HepG2 (cell line): ENCODE results near the gene SNAPIN. TPM values are rescaled to one million over a fixed set of nuclear protein-coding genes. Genes with fewer than 3 reads are reported as not detected.

Experiments
- FOXP1 ChIP-seq, 2 experiments: fragments of 450-650 bp in 1 of 2; IDR thresholded peaks; 2 replicates each; pipeline ENCODE4 v1.6.1; 2017 to 2018; ENCODE audit warnings: antibody characterized with exemption in 1 of 2
- JARID2 ChIP-seq: sonication (generic); formaldehyde crosslinking; IDR thresholded peaks from 2 replicates; pipeline ENCODE4 v1.8.1; 2023; ENCODE audit warnings: missing genetic modification reagents, inconsistent platforms; ENCODE audit not compliant: insufficient replicate concordance
- MEF2D ChIP-seq: sonication (generic); formaldehyde crosslinking; IDR thresholded peaks from 2 replicates; pipeline ENCODE4 v1.5.1; 2020; ENCODE audit warnings: mild to moderate bottlenecking, missing genetic modification reagents
- MXI1 ChIP-seq: IDR thresholded peaks from 3 replicates; pipeline ENCODE4 v1.6.1; 2012; ENCODE audit warnings: low read depth, low read length, inconsistent platforms, borderline replicate concordance
- POLR2G ChIP-seq: fragments of 200-400 bp; formaldehyde crosslinking; IDR thresholded peaks from 2 replicates; pipeline ENCODE4 v1.6.1; 2018; ENCODE audit warnings: mild to moderate bottlenecking, low read depth, low read length, moderate library complexity
- SOX13 ChIP-seq, 3 experiments: fragments of 450-650 bp in 1 of 3; sonication (generic) in 1 of 3; formaldehyde crosslinking in 1 of 3; IDR thresholded peaks in 2 of 3; conservative IDR thresholded peaks in 1 of 3; 2 replicates each; pipeline versions ENCODE4 v1.5.0 to v1.6.1; 2016 to 2020; ENCODE audit warnings: antibody characterized with exemption in 1 of 3, mild to moderate bottlenecking in 1 of 3, missing compliant biosample characterization in 1 of 3, missing genetic modification reagents in 1 of 3, moderate library complexity in 1 of 3
- TSC22D2 ChIP-seq: sonication (generic); formaldehyde crosslinking; IDR thresholded peaks from 2 replicates; pipeline ENCODE4 v1.5.1; 2020; ENCODE audit warnings: missing genetic modification reagents, mild to moderate bottlenecking, borderline replicate concordance
- ZC3H4 ChIP-seq: sonication (generic); formaldehyde crosslinking; IDR thresholded peaks from 2 replicates; pipeline ENCODE4 v1.4.0; 2020; ENCODE audit warnings: missing genetic modification reagents, borderline replicate concordance
- ZFX ChIP-seq: sonication (generic); formaldehyde crosslinking; IDR thresholded peaks from 2 replicates; pipeline ENCODE4 v1.4.0; 2020; ENCODE audit warnings: mild to moderate bottlenecking, low read depth, missing genetic modification reagents, moderate library complexity
- ZNF263 ChIP-seq: sonication (generic); formaldehyde crosslinking; IDR thresholded peaks from 2 replicates; pipeline ENCODE4 v1.4.0; 2020; ENCODE audit warnings: missing genetic modification reagents
- ZNF326 ChIP-seq: sonication (generic); formaldehyde crosslinking; IDR thresholded peaks from 2 replicates; pipeline ENCODE4 v1.4.0; 2020; ENCODE audit warnings: missing genetic modification reagents, borderline replicate concordance
- ZNF331 ChIP-seq: sonication (generic); formaldehyde crosslinking; IDR thresholded peaks from 2 replicates; pipeline ENCODE4 v1.4.0; 2020; ENCODE audit warnings: missing genetic modification reagents
- ZNF350 ChIP-seq: sonication (generic); formaldehyde crosslinking; IDR thresholded peaks from 2 replicates; pipeline ENCODE4 v1.4.0; 2020; ENCODE audit warnings: mild to moderate bottlenecking, low read depth, missing genetic modification reagents, borderline replicate concordance
- ZNF879 ChIP-seq: sonication (generic); formaldehyde crosslinking; IDR thresholded peaks from 2 replicates; pipeline ENCODE4 v1.8.1; 2023; ENCODE audit warnings: missing genetic modification reagents
- polyA plus RNA-seq, 8 experiments: library from polyadenylated mRNA; depleted of rRNA in 3 of 8; stranded (reverse) in 7 of 8; unstranded in 1 of 8; fragments of >200 nt; fragmentation: Illumina TruSeq in 4 of 8; extraction: Trizol in 4 of 8; gene quantifications; 2 replicates each; pipeline versions ENCODE4 v1.2.1 to v1.2.3, GENCODE V29; 2011 to 2016; ENCODE audit warnings: low read depth in 4 of 8, missing spikeins in 1 of 8, mixed read lengths in 1 of 8; ENCODE audit not compliant: insufficient read depth in 1 of 8
- total RNA-seq, 5 experiments: library from RNA; depleted of rRNA; stranded (reverse); fragments of >200 nt; fragmentation: Illumina TruSeq; extraction: Trizol; gene quantifications; 2 replicates each; pipeline ENCODE4 v1.2.3, GENCODE V29; 2016; ENCODE audit warnings: low read depth in 1 of 5
- TF ChIP-seq, protein P1 (sequence below): sonication (generic); formaldehyde crosslinking; IDR thresholded peaks from 2 replicates; pipeline ENCODE4 v1.8.0; 2022; ENCODE audit warnings: mild to moderate bottlenecking, missing genetic modification reagents, moderate library complexity
- TF ChIP-seq, protein P2 (sequence below): sonication (generic); formaldehyde crosslinking; IDR thresholded peaks from 2 replicates; pipeline ENCODE4 v1.8.1; 2023; ENCODE audit warnings: mild to moderate bottlenecking, missing genetic modification reagents, borderline replicate concordance
- TF ChIP-seq, protein P3 (sequence below): sonication (generic); formaldehyde crosslinking; IDR thresholded peaks from 2 replicates; pipeline ENCODE4 v1.8.1; 2023; ENCODE audit warnings: missing genetic modification reagents, mild to moderate bottlenecking, borderline replicate concordance
- TF ChIP-seq, protein P4 (sequence below): sonication (generic); formaldehyde crosslinking; IDR thresholded peaks from 2 replicates; pipeline ENCODE4 v1.5.1; 2020; ENCODE audit warnings: mild to moderate bottlenecking, missing genetic modification reagents, moderate library complexity
- TF ChIP-seq, protein P5 (sequence below): sonication (generic); formaldehyde crosslinking; IDR thresholded peaks from 2 replicates; pipeline ENCODE4 v1.8.0; 2023; ENCODE audit warnings: mild to moderate bottlenecking, missing genetic modification reagents

The SNAPIN gene
- total and polyA plus RNA-seq, 2 of the 13 experiments (the other 11 are each of a cell fraction or from before 2014, with no cell fraction given): 23.9 to 25.7 TPM

DNA sequence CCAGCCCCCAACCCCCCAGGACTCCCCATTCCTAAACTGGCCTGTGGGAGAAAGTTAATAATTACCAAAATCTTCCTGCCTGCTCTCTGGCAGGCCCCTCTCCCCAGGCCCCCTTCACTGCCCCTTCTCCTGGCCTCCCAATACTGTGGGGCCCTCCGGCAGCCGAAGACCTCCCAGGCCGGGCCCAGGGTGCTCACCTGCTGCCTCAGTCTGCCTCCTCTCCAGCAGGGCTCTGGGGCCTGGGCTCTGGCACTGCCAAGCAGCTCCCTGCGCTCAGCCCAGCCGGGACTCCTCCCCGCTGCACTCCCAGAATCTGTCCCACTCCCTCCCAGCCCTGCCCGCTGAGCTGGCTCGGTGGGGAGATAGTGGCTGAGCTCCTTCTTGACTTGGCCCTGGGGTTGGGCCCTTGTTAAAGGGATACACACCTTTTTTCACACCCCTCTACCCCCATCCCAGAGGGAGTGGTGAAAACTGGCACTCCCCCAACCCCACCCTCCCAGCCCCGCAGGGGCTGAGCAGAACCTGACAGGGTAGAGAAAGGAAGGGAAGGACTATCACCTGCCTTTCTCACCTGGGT is 45.7 kb upstream of the SNAPIN start, which contains the start of gene S100A16 (continued):
- TF ChIP-seq, protein P1, sequence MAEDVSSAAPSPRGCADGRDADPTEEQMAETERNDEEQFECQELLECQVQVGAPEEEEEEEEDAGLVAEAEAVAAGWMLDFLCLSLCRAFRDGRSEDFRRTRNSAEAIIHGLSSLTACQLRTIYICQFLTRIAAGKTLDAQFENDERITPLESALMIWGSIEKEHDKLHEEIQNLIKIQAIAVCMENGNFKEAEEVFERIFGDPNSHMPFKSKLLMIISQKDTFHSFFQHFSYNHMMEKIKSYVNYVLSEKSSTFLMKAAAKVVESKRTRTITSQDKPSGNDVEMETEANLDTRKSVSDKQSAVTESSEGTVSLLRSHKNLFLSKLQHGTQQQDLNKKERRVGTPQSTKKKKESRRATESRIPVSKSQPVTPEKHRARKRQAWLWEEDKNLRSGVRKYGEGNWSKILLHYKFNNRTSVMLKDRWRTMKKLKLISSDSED (CRISPR knock-in tag): no peak
- TF ChIP-seq TSC22D2 (CRISPR knock-in tag) (no peak), JARID2 (no peak), ZNF263 (CRISPR knock-in tag) (peak; percentile 96), POLR2G (peak; percentile 79), ZNF879 (CRISPR knock-in tag) (0 out of 2 replicates have a peak, but pooled peaks have one; percentile 33), MXI1 (no peak), SOX13 (IDR thresholded peaks at IDR 0.05) (no peak), SOX13 (CRISPR knock-in tag; conservative IDR thresholded peaks at IDR 0.05 in 1 of 2, IDR thresholded peaks at IDR 0.05 in 1 of 2) (peak in 1 of 2 experiments; percentile 18; a peak in 1 of 4 replicates), ZFX (CRISPR knock-in tag) (peak; percentile 86), ZC3H4 (CRISPR knock-in tag) (no peak), ZNF350 (CRISPR knock-in tag) (peak; percentile 44; the same call in 1 of the 2 replicates), ZNF326 (CRISPR knock-in tag) (no peak), ZNF331 (CRISPR knock-in tag) (no peak), MEF2D (CRISPR knock-in tag) (0 out of 2 replicates have a peak, but pooled peaks have one; percentile 22), FOXP1 (IDR thresholded peaks at IDR 0.05) (no peak), FOXP1 (CRISPR knock-in tag; IDR thresholded peaks at IDR 0.05) (no peak)
- TF ChIP-seq, protein P2, sequence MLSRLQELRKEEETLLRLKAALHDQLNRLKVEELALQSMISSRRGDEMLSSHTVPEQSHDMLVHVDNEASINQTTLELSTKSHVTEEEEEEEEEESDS: no peak
- TF ChIP-seq, protein P3, sequence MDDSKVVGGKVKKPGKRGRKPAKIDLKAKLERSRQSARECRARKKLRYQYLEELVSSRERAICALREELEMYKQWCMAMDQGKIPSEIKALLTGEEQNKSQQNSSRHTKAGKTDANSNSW (CRISPR knock-in tag): no peak
- TF ChIP-seq, protein P4, sequence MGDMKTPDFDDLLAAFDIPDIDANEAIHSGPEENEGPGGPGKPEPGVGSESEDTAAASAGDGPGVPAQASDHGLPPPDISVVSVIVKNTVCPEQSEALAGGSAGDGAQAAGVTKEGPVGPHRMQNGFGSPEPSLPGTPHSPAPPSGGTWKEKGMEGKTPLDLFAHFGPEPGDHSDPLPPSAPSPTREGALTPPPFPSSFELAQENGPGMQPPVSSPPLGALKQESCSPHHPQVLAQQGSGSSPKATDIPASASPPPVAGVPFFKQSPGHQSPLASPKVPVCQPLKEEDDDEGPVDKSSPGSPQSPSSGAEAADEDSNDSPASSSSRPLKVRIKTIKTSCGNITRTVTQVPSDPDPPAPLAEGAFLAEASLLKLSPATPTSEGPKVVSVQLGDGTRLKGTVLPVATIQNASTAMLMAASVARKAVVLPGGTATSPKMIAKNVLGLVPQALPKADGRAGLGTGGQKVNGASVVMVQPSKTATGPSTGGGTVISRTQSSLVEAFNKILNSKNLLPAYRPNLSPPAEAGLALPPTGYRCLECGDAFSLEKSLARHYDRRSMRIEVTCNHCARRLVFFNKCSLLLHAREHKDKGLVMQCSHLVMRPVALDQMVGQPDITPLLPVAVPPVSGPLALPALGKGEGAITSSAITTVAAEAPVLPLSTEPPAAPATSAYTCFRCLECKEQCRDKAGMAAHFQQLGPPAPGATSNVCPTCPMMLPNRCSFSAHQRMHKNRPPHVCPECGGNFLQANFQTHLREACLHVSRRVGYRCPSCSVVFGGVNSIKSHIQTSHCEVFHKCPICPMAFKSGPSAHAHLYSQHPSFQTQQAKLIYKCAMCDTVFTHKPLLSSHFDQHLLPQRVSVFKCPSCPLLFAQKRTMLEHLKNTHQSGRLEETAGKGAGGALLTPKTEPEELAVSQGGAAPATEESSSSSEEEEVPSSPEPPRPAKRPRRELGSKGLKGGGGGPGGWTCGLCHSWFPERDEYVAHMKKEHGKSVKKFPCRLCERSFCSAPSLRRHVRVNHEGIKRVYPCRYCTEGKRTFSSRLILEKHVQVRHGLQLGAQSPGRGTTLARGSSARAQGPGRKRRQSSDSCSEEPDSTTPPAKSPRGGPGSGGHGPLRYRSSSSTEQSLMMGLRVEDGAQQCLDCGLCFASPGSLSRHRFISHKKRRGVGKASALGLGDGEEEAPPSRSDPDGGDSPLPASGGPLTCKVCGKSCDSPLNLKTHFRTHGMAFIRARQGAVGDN (CRISPR knock-in tag): peak; percentile 80
- TF ChIP-seq, protein P5, sequence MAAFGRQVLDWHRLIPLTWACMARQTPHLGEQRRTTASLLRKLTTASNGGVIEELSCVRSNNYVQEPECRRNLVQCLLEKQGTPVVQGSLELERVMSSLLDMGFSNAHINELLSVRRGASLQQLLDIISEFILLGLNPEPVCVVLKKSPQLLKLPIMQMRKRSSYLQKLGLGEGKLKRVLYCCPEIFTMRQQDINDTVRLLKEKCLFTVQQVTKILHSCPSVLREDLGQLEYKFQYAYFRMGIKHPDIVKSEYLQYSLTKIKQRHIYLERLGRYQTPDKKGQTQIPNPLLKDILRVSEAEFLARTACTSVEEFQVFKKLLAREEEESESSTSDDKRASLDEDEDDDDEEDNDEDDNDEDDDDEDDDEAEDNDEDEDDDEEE: no peak
